ENCODE data around the gene NEK10. TPM values are rescaled to one million over a fixed set of nuclear protein-coding genes. Genes with fewer than 3 reads are reported as not detected.
A peak's percentile ranks its signal among the peaks of the same experiment; 100 is the strongest.

NEK10 gene
- total RNA-seq, 1 donor from 2014 or later: 1.2 TPM

DNA sequence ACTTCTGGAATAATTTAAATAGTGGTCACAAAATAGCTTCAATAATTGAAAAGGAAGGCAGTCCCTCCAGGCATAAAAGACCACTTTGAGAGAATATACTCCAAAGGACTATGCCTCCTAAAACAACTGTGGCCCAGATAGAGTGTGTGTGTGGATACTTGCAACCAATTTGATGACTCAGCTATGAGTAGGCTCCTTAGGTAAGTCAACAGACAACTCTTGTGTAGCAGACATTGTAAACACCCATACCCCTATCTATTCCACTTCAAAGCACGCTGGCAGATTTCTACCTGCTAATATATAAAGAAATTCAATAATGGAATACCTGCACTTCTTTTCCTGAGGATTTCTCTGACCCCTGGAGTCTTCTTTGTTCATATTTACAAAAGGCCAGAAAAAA lies 254.5 kb downstream of the NEK10 start:
- Mint-ChIP-seq H3K4me1 (ENCODE audit: unreplicated experiment) (no peaks in the 10 kb centered on the region), H3K4me3 (ENCODE audit: unreplicated experiment) (no peak overlapping the region), H3K27me3 (ENCODE audit: unreplicated experiment) (no peaks in the 10 kb centered on the region), H3K27ac (ENCODE audit: unreplicated experiment) (no peak overlapping the region), H3K36me3 (ENCODE audit: low read depth, unreplicated experiment) (no peaks in the 10 kb centered on the region), H3K9me3 (ENCODE audit: unreplicated experiment) (no peaks in the 10 kb centered on the region)
- TF ChIP-seq, protein P1, sequence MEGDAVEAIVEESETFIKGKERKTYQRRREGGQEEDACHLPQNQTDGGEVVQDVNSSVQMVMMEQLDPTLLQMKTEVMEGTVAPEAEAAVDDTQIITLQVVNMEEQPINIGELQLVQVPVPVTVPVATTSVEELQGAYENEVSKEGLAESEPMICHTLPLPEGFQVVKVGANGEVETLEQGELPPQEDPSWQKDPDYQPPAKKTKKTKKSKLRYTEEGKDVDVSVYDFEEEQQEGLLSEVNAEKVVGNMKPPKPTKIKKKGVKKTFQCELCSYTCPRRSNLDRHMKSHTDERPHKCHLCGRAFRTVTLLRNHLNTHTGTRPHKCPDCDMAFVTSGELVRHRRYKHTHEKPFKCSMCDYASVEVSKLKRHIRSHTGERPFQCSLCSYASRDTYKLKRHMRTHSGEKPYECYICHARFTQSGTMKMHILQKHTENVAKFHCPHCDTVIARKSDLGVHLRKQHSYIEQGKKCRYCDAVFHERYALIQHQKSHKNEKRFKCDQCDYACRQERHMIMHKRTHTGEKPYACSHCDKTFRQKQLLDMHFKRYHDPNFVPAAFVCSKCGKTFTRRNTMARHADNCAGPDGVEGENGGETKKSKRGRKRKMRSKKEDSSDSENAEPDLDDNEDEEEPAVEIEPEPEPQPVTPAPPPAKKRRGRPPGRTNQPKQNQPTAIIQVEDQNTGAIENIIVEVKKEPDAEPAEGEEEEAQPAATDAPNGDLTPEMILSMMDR (IDR thresholded peaks at IDR 0.05; ENCODE audit: unreplicated experiment): no peak
- DNase-seq (ENCODE audit: low spot score): no peak

DNA sequence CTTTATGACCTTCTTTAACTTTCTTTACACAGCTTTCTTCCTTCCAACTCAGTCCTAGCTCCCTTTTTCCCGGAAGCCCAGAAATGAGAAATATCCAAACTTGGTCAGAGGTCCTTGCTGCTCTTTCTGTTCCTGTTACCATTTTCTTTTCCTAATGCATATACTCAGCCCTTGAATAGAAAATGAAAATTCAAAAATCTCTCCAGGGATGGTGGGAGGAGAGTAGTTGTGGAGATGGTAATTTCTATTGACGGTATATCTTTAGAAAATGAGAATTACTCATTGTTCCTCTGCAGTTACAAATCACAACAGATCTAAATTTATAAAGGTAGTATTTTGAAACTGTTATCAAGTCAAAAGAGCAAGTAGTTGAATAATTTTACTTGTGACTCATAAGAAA lies 255.1 kb downstream of the NEK10 start:
- H3K9me3 Mint-ChIP-seq (ENCODE audit: unreplicated experiment): no peaks in the 10 kb centered on the region
- H3K27me3 Mint-ChIP-seq (ENCODE audit: unreplicated experiment): no peaks in the 10 kb centered on the region
- no peak overlapping the region for H3K27ac Mint-ChIP-seq (ENCODE audit: unreplicated experiment)
- no peak overlapping the region for H3K4me3 Mint-ChIP-seq (ENCODE audit: unreplicated experiment)
- no peak for DNase-seq (ENCODE audit: low spot score)
- TF ChIP-seq, protein P1 (IDR thresholded peaks at IDR 0.05; ENCODE audit: unreplicated experiment): no peak
- no peaks in the 10 kb centered on the region for H3K4me1 Mint-ChIP-seq (ENCODE audit: unreplicated experiment)
- H3K36me3 Mint-ChIP-seq (ENCODE audit: low read depth, unreplicated experiment): no peaks in the 10 kb centered on the region

DNA sequence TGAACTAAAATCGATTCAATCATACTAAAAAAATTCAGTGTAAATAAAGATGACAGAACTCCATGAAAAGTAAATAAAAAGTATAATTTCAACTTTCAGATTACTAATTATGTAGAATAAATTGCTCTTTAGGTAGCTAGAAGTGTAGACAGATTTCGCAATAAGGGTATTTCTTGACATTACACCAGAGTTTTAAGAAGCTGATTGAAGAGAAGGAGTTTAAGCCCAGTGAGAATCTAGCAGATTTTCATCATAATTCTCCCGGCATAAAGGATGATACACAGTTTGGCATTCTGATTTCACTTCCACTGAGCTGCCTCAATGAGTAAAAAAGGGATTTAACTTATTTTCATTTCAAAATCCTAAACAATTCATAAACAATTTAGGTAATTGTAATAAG lies 259.2 kb downstream of the NEK10 start:
- Mint-ChIP-seq H3K27me3 (ENCODE audit: unreplicated experiment) (no peaks in the 10 kb centered on the region), H3K36me3 (ENCODE audit: low read depth, unreplicated experiment) (no peaks in the 10 kb centered on the region), H3K9me3 (ENCODE audit: unreplicated experiment) (no peaks in the 10 kb centered on the region), H3K4me1 (ENCODE audit: unreplicated experiment) (peaks cover 3% of the 10 kb centered on the region), H3K4me3 (ENCODE audit: unreplicated experiment) (no peak overlapping the region), H3K27ac (ENCODE audit: unreplicated experiment) (no peak overlapping the region)
- TF ChIP-seq, protein P1 (IDR thresholded peaks at IDR 0.05; ENCODE audit: unreplicated experiment): no peak
- no peak for DNase-seq (ENCODE audit: low spot score)

DNA sequence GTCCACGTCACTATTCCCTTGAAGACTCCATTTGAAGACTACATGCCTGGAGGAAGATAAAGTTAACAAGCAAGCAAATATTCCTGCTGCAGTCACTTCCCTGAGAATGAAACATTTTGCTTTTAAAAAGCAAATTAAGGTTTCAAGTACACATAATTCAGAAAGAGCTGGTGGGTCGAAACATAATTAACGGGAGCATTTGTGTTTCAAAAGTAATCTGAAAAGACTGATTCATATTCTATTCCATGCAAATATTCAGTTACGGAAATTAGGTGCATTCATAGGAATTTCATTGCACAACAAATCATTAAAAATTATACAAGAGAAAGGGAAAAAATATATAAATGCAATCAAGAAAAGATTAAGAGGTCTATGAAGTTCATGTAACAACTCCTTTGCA lies 260.9 kb downstream of the NEK10 start:
- H3K4me1 Mint-ChIP-seq (ENCODE audit: unreplicated experiment): peaks cover 4% of the 10 kb centered on the region
- H3K4me3 Mint-ChIP-seq (ENCODE audit: unreplicated experiment): no peak overlapping the region

DNA sequence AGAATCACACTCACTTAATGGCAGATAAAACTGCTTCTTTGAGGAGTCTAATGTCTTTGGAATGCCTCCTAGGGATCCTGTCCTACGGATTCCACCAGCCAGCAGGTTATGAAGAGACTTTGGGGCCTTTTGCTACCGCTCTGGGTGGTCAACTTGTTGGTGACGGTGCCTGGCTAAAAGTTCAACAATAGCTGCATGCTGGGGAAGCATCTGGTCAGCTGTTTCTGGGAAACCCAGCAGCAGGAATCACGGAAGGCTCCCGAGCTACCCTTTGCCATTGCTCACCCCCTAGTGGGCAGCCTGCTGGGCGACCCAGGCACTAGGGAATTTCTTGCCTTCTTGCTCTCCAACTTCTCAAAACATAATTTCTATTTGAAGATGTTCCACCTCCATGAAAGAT lies 263.3 kb downstream of the NEK10 start:
- DNase-seq (ENCODE audit: low spot score): peak; percentile 59
- H3K4me1 Mint-ChIP-seq (ENCODE audit: unreplicated experiment): peaks cover 4% of the 10 kb centered on the region
- H3K36me3 Mint-ChIP-seq (ENCODE audit: low read depth, unreplicated experiment): no peaks in the 10 kb centered on the region
- TF ChIP-seq, protein P1 (IDR thresholded peaks at IDR 0.05; ENCODE audit: unreplicated experiment): peak; percentile 20
- no peaks in the 10 kb centered on the region for H3K27me3 Mint-ChIP-seq (ENCODE audit: unreplicated experiment)
- no peak overlapping the region for H3K27ac Mint-ChIP-seq (ENCODE audit: unreplicated experiment)
- H3K9me3 Mint-ChIP-seq (ENCODE audit: unreplicated experiment): no peaks in the 10 kb centered on the region
- H3K4me3 Mint-ChIP-seq (ENCODE audit: unreplicated experiment): no peak overlapping the region

More for the DNA sequence above, 260.9 kb downstream of the NEK10 start:
- Mint-ChIP-seq H3K27me3 (ENCODE audit: unreplicated experiment) (no peaks in the 10 kb centered on the region), H3K36me3 (ENCODE audit: low read depth, unreplicated experiment) (no peaks in the 10 kb centered on the region), H3K9me3 (ENCODE audit: unreplicated experiment) (no peaks in the 10 kb centered on the region), H3K27ac (ENCODE audit: unreplicated experiment) (no peak overlapping the region)
- no peak for DNase-seq (ENCODE audit: low spot score)
- TF ChIP-seq, protein P1 (IDR thresholded peaks at IDR 0.05; ENCODE audit: unreplicated experiment): no peak

Measured in endothelial cell (in vitro differentiated cells).